ENCODE measurements around the gene CBR4. TPM values are rescaled to one million over a fixed set of nuclear protein-coding genes. Genes with fewer than 3 reads are reported as not detected.

The CBR4 gene
- total RNA-seq, 1 experiment from 2014 or later, result 48.1 TPM

DNA sequence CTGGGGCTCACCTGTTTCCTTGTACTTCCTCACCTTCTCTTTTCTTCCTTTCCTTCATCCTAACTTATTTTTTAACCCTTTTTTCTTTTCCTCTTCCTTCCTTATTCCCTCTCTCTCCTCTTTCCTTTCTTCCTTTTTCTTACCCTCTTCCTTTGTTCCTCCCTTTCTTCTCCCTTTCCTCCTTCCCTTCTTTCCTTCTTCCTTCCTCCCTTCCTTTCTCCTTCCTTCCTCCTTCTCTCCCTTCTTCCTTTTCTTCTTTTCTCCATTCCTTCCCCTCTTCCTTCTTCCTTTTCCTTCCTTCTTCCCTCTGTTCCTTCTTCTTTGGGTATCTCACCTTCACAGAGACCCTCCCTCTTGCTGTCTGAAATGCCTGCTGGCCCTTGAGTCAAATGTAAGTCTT is 22.1 kb upstream of the CBR4 start:
- ATAC-seq, result no peak
- DNase-seq (ENCODE audit: low spot score), result no peak
- ChIA-PET CTCF (no interaction called here), POLR2A (no interaction called here)
- no peak for TF ChIP-seq ZNF317 (CRISPR knock-in tag; IDR thresholded peaks at IDR 0.05; ENCODE audit: borderline replicate concordance, low read depth)
- no peak for TF ChIP-seq TCF7 (CRISPR knock-in tag; IDR thresholded peaks at IDR 0.05; ENCODE audit: low read depth)
- no peak for TF ChIP-seq ZBTB21 (CRISPR knock-in tag; IDR thresholded peaks at IDR 0.05; ENCODE audit: borderline replicate concordance)
- TF ChIP-seq, protein P1, sequence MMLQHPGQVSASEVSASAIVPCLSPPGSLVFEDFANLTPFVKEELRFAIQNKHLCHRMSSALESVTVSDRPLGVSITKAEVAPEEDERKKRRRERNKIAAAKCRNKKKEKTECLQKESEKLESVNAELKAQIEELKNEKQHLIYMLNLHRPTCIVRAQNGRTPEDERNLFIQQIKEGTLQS (CRISPR knock-in tag; conservative IDR thresholded peaks at IDR 0.05), result no peak
- TF ChIP-seq, protein P2, sequence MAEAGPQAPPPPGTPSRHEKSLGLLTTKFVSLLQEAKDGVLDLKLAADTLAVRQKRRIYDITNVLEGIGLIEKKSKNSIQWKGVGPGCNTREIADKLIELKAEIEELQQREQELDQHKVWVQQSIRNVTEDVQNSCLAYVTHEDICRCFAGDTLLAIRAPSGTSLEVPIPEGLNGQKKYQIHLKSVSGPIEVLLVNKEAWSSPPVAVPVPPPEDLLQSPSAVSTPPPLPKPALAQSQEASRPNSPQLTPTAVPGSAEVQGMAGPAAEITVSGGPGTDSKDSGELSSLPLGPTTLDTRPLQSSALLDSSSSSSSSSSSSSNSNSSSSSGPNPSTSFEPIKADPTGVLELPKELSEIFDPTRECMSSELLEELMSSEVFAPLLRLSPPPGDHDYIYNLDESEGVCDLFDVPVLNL (CRISPR knock-in tag; IDR thresholded peaks at IDR 0.05; ENCODE audit: borderline replicate concordance, low read depth), result no peak
- TF ChIP-seq, protein P3, sequence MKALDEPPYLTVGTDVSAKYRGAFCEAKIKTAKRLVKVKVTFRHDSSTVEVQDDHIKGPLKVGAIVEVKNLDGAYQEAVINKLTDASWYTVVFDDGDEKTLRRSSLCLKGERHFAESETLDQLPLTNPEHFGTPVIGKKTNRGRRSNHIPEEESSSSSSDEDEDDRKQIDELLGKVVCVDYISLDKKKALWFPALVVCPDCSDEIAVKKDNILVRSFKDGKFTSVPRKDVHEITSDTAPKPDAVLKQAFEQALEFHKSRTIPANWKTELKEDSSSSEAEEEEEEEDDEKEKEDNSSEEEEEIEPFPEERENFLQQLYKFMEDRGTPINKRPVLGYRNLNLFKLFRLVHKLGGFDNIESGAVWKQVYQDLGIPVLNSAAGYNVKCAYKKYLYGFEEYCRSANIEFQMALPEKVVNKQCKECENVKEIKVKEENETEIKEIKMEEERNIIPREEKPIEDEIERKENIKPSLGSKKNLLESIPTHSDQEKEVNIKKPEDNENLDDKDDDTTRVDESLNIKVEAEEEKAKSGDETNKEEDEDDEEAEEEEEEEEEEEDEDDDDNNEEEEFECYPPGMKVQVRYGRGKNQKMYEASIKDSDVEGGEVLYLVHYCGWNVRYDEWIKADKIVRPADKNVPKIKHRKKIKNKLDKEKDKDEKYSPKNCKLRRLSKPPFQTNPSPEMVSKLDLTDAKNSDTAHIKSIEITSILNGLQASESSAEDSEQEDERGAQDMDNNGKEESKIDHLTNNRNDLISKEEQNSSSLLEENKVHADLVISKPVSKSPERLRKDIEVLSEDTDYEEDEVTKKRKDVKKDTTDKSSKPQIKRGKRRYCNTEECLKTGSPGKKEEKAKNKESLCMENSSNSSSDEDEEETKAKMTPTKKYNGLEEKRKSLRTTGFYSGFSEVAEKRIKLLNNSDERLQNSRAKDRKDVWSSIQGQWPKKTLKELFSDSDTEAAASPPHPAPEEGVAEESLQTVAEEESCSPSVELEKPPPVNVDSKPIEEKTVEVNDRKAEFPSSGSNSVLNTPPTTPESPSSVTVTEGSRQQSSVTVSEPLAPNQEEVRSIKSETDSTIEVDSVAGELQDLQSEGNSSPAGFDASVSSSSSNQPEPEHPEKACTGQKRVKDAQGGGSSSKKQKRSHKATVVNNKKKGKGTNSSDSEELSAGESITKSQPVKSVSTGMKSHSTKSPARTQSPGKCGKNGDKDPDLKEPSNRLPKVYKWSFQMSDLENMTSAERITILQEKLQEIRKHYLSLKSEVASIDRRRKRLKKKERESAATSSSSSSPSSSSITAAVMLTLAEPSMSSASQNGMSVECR (CRISPR knock-in tag; IDR thresholded peaks at IDR 0.05; ENCODE audit: borderline replicate concordance), result no peak
- TF ChIP-seq ZNF121 (CRISPR knock-in tag; IDR thresholded peaks at IDR 0.05), result no peak
- TF ChIP-seq FOXJ3 (CRISPR knock-in tag; IDR thresholded peaks at IDR 0.05; ENCODE audit: borderline replicate concordance), result no peak
- TF ChIP-seq SMAD3 (CRISPR knock-in tag; IDR thresholded peaks at IDR 0.05; ENCODE audit: borderline replicate concordance), result no peak
- TF ChIP-seq, protein P4, sequence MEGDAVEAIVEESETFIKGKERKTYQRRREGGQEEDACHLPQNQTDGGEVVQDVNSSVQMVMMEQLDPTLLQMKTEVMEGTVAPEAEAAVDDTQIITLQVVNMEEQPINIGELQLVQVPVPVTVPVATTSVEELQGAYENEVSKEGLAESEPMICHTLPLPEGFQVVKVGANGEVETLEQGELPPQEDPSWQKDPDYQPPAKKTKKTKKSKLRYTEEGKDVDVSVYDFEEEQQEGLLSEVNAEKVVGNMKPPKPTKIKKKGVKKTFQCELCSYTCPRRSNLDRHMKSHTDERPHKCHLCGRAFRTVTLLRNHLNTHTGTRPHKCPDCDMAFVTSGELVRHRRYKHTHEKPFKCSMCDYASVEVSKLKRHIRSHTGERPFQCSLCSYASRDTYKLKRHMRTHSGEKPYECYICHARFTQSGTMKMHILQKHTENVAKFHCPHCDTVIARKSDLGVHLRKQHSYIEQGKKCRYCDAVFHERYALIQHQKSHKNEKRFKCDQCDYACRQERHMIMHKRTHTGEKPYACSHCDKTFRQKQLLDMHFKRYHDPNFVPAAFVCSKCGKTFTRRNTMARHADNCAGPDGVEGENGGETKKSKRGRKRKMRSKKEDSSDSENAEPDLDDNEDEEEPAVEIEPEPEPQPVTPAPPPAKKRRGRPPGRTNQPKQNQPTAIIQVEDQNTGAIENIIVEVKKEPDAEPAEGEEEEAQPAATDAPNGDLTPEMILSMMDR (IDR thresholded peaks at IDR 0.05), result no peak
- peaks cover 24% of the 10 kb centered on the region for H3K9me3 Mint-ChIP-seq
- H3K27me3 Mint-ChIP-seq (ENCODE audit: low read depth), result no peaks in the 10 kb centered on the region
- no peak overlapping the region for H3K4me3 Mint-ChIP-seq
- H3K36me3 Mint-ChIP-seq, result peaks cover 10% of the 10 kb centered on the region
- H3K4me1 Mint-ChIP-seq, result peaks cover 25% of the 10 kb centered on the region
- peak overlapping the region; percentile 12; the same call in 1 of the 2 replicates for H3K27ac Mint-ChIP-seq

DNA sequence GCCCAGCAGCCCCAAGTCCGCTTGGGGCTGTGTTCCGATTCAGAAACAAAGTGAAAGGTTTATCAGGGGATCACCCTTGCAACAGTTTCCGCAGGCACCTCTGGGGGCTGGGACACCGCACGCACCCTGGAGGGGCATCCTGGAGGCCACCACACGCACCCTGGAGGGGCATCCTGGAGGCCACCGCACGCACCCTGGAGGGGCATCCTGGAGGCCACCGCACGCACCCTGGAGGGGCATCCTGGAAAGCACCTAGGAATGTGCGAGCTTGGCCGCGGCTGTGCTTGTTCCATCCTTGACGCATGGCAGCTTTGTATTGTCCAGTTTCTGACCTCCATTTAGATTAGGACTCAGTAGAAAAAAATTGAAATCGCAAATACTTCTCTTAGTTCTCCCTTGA is 21.3 kb upstream of the CBR4 start:
- H3K27ac Mint-ChIP-seq, result no peak overlapping the region
- H3K9me3 Mint-ChIP-seq, result peaks cover 16% of the 10 kb centered on the region
- no peak overlapping the region for H3K4me3 Mint-ChIP-seq
- no peak for ATAC-seq
- ChIA-PET CTCF (no interaction called here), POLR2A (no interaction called here)
- no peaks in the 10 kb centered on the region for H3K27me3 Mint-ChIP-seq (ENCODE audit: low read depth)
- H3K36me3 Mint-ChIP-seq, result peaks cover 7% of the 10 kb centered on the region
- H3K4me1 Mint-ChIP-seq, result peaks cover 23% of the 10 kb centered on the region
- no peak for DNase-seq (ENCODE audit: low spot score)
- TF ChIP-seq PRRX2 (CRISPR knock-in tag; IDR thresholded peaks at IDR 0.05), result no peak
- TF ChIP-seq, protein P5, sequence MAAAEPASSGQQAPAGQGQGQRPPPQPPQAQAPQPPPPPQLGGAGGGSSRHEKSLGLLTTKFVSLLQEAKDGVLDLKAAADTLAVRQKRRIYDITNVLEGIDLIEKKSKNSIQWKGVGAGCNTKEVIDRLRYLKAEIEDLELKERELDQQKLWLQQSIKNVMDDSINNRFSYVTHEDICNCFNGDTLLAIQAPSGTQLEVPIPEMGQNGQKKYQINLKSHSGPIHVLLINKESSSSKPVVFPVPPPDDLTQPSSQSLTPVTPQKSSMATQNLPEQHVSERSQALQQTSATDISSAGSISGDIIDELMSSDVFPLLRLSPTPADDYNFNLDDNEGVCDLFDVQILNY (CRISPR knock-in tag; IDR thresholded peaks at IDR 0.05), result no peak
- TF ChIP-seq, protein P6, sequence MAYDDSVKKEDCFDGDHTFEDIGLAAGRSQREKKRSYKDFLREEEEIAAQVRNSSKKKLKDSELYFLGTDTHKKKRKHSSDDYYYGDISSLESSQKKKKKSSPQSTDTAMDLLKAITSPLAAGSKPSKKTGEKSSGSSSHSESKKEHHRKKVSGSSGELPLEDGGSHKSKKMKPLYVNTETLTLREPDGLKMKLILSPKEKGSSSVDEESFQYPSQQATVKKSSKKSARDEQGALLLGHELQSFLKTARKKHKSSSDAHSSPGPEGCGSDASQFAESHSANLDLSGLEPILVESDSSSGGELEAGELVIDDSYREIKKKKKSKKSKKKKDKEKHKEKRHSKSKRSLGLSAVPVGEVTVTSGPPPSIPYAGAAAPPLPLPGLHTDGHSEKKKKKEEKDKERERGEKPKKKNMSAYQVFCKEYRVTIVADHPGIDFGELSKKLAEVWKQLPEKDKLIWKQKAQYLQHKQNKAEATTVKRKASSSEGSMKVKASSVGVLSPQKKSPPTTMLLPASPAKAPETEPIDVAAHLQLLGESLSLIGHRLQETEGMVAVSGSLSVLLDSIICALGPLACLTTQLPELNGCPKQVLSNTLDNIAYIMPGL (CRISPR knock-in tag; IDR thresholded peaks at IDR 0.05), result no peak
- TF ChIP-seq, protein P7, sequence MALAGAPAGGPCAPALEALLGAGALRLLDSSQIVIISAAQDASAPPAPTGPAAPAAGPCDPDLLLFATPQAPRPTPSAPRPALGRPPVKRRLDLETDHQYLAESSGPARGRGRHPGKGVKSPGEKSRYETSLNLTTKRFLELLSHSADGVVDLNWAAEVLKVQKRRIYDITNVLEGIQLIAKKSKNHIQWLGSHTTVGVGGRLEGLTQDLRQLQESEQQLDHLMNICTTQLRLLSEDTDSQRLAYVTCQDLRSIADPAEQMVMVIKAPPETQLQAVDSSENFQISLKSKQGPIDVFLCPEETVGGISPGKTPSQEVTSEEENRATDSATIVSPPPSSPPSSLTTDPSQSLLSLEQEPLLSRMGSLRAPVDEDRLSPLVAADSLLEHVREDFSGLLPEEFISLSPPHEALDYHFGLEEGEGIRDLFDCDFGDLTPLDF (CRISPR knock-in tag; IDR thresholded peaks at IDR 0.05), result no peak
- TF ChIP-seq SMAD4 (CRISPR knock-in tag; IDR thresholded peaks at IDR 0.05), result no peak
- TF ChIP-seq, protein P8, sequence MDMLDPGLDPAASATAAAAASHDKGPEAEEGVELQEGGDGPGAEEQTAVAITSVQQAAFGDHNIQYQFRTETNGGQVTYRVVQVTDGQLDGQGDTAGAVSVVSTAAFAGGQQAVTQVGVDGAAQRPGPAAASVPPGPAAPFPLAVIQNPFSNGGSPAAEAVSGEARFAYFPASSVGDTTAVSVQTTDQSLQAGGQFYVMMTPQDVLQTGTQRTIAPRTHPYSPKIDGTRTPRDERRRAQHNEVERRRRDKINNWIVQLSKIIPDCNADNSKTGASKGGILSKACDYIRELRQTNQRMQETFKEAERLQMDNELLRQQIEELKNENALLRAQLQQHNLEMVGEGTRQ (CRISPR knock-in tag; IDR thresholded peaks at IDR 0.05), result no peak
- TF ChIP-seq NFE2L1 (CRISPR knock-in tag; IDR thresholded peaks at IDR 0.05), result no peak
- TF ChIP-seq GABPB1 (CRISPR knock-in tag; IDR thresholded peaks at IDR 0.05), result no peak
- TF ChIP-seq ZNF423 (CRISPR knock-in tag; IDR thresholded peaks at IDR 0.05), result no peak
- TF ChIP-seq ZNF232 (CRISPR knock-in tag; IDR thresholded peaks at IDR 0.05), result no peak
- TF ChIP-seq RORB (CRISPR knock-in tag; IDR thresholded peaks at IDR 0.05), result no peak
- TF ChIP-seq ESRRA (CRISPR knock-in tag; IDR thresholded peaks at IDR 0.05; ENCODE audit: borderline replicate concordance), result no peak
- TF ChIP-seq, protein P9, sequence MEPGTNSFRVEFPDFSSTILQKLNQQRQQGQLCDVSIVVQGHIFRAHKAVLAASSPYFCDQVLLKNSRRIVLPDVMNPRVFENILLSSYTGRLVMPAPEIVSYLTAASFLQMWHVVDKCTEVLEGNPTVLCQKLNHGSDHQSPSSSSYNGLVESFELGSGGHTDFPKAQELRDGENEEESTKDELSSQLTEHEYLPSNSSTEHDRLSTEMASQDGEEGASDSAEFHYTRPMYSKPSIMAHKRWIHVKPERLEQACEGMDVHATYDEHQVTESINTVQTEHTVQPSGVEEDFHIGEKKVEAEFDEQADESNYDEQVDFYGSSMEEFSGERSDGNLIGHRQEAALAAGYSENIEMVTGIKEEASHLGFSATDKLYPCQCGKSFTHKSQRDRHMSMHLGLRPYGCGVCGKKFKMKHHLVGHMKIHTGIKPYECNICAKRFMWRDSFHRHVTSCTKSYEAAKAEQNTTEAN (CRISPR knock-in tag; IDR thresholded peaks at IDR 0.05), result no peak

Measured in WTC11 (cell line).